Occipital lobe (tissue), 2 donors: ENCODE data around the gene POU5F2. TPM values are rescaled to one million over a fixed set of nuclear protein-coding genes. Genes with fewer than 3 reads are reported as not detected.

Experiments used
- DNase-seq: peaks from one replicate; lab custom pipeline; 2025; lab: John Stamatoyannopoulos, UW
- total RNA-seq: library from RNA; depleted of rRNA; stranded (reverse); fragments of >200 nt; gene quantifications from one replicate; pipeline ENCODE4 v1.2.3, GENCODE V29; 2014

The POU5F2 gene
- total RNA-seq, 1 donor from 2014 or later, result 6.9 TPM

- no peak for DNase-seq
Measured at GRCh38 chr5:93716453-93716852, 24.9 kb downstream of the POU5F2 start.

GRCh38 chr5:93715761-93716160 lies 25.6 kb downstream of the POU5F2 start:
- DNase-seq, result no peak

GRCh38 chr5:93715327-93715726 lies 26.1 kb downstream of the POU5F2 start:
- no peak for DNase-seq

- DNase-seq, result no peak
Measured at GRCh38 chr5:93708442-93708841, 33.0 kb downstream of the POU5F2 start.

GRCh38 chr5:93705896-93706295 lies 35.5 kb downstream of the POU5F2 start:
- no peak for DNase-seq

GRCh38 chr5:93704996-93705395 lies 36.4 kb downstream of the POU5F2 start:
- no peak for DNase-seq

- DNase-seq, result no peak
Measured at GRCh38 chr5:93691997-93692396, 49.4 kb downstream of the POU5F2 start.

Other genes with a start within 250 kb of the POU5F2 start
- 109 TPM for gene NR2F1-AS1, start 160.4 kb downstream of the POU5F2 start, total RNA-seq
- 121 TPM for gene NR2F1, start 158.4 kb downstream of the POU5F2 start, total RNA-seq